HEK293 (cell line): ENCODE measurements around the gene NUP85.

Experiments used
- HOXA7 ChIP-seq: sonication (generic); formaldehyde crosslinking; IDR thresholded peaks from 2 replicates; pipeline ENCODE4 v1.8.1; 2022; ENCODE audit warnings: missing genetic modification reagents, borderline replicate concordance
- SETDB1 ChIP-seq: IDR thresholded peaks from one replicate; pipeline ENCODE4 v1.6.1; 2017; ENCODE audit warnings: mild to moderate bottlenecking, low read length, moderate library complexity, mixed read lengths; ENCODE audit not compliant: insufficient read length
- ZBTB48 ChIP-seq: fragments of 450-650 bp; formaldehyde crosslinking; IDR thresholded peaks from 2 replicates; pipeline ENCODE4 v1.5.1; 2016; ENCODE audit warnings: missing biosample characterization, missing genetic modification characterization
- ZFHX2 ChIP-seq: fragments of 450-650 bp; formaldehyde crosslinking; conservative IDR thresholded peaks from 2 replicates; pipeline ENCODE4 v1.5.1; 2016; ENCODE audit warnings: missing biosample characterization, missing genetic modification characterization
- ZFP37 ChIP-seq: fragments of 450-650 bp; formaldehyde crosslinking; IDR thresholded peaks from 2 replicates; pipeline ENCODE4 v1.5.1; 2016; ENCODE audit warnings: missing biosample characterization, missing genetic modification characterization
- ZNF132 ChIP-seq: fragments of 450-650 bp; formaldehyde crosslinking; IDR thresholded peaks from 2 replicates; pipeline ENCODE4 v1.5.1; 2017; ENCODE audit warnings: missing biosample characterization, missing genetic modification characterization, borderline replicate concordance
- ZNF274 ChIP-seq, 2 experiments: fragments of 200-500 bp in 1 of 2; fragments of 450-650 bp in 1 of 2; sonication (Bioruptor generic) in 1 of 2; formaldehyde crosslinking in 1 of 2; IDR thresholded peaks; 2 replicates each; pipeline versions ENCODE4 v1.5.1 to v1.6.1; 2014 to 2016; ENCODE audit warnings: borderline replicate concordance in 1 of 2, inconsistent platforms in 1 of 2, low read length in 1 of 2, missing biosample characterization in 1 of 2, missing genetic modification characterization in 1 of 2
- ZNF311 ChIP-seq: fragments of 450-650 bp; formaldehyde crosslinking; IDR thresholded peaks from 2 replicates; pipeline ENCODE4 v1.5.1; 2017; ENCODE audit warnings: missing biosample characterization, missing genetic modification characterization, borderline replicate concordance
- ZNF548 ChIP-seq: fragments of 450-650 bp; formaldehyde crosslinking; IDR thresholded peaks from 2 replicates; pipeline ENCODE4 v1.5.1; 2016; ENCODE audit warnings: missing biosample characterization, missing genetic modification characterization
- ZNF555 ChIP-seq: fragments of 450-650 bp; formaldehyde crosslinking; conservative IDR thresholded peaks from 2 replicates; pipeline ENCODE4 v1.5.1; 2017; ENCODE audit warnings: missing biosample characterization, mild to moderate bottlenecking, missing genetic modification characterization, inconsistent platforms
- ZNF658 ChIP-seq: fragments of 450-650 bp; formaldehyde crosslinking; IDR thresholded peaks from 2 replicates; pipeline ENCODE4; 2016; ENCODE audit warnings: missing biosample characterization, missing genetic modification characterization
- ZNF660 ChIP-seq: fragments of 450-650 bp; IDR thresholded peaks from 2 replicates; pipeline ENCODE4 v1.5.1; 2018; ENCODE audit warnings: missing biosample characterization, mild to moderate bottlenecking, missing genetic modification characterization
- ZNF747 ChIP-seq: fragments of 450-650 bp; formaldehyde crosslinking; IDR thresholded peaks from 2 replicates; pipeline ENCODE4 v1.5.1; 2016; ENCODE audit warnings: missing biosample characterization, missing genetic modification characterization
- ZNF785 ChIP-seq: fragments of 450-650 bp; formaldehyde crosslinking; IDR thresholded peaks from 2 replicates; pipeline ENCODE4 v1.5.1; 2016; ENCODE audit warnings: missing biosample characterization, missing genetic modification characterization
- TF ChIP-seq, protein P1 (sequence below): fragments of 450-650 bp; formaldehyde crosslinking; IDR thresholded peaks from 2 replicates; pipeline ENCODE4 v1.5.1; 2016; ENCODE audit warnings: missing biosample characterization, missing genetic modification characterization
- TF ChIP-seq, protein P2 (sequence below): fragments of 450-650 bp; formaldehyde crosslinking; IDR thresholded peaks from 2 replicates; pipeline ENCODE4 v1.5.0; 2017; ENCODE audit warnings: missing biosample characterization, missing genetic modification characterization, borderline replicate concordance
- TF ChIP-seq, protein P3 (sequence below): fragments of 450-650 bp; formaldehyde crosslinking; IDR thresholded peaks from 2 replicates; pipeline ENCODE4 v1.5.1; 2016; ENCODE audit warnings: missing biosample characterization, missing genetic modification characterization
- TF ChIP-seq, protein P4 (sequence below): fragments of 450-650 bp; formaldehyde crosslinking; IDR thresholded peaks from 2 replicates; pipeline ENCODE4 v1.5.1; 2016; ENCODE audit warnings: missing biosample characterization, missing genetic modification characterization
- TF ChIP-seq, protein P5 (sequence below): fragments of 450-650 bp; IDR thresholded peaks from 2 replicates; pipeline ENCODE4 v1.5.1; 2018; ENCODE audit warnings: missing biosample characterization, missing genetic modification characterization
- TF ChIP-seq, protein P6 (sequence below): fragments of 450-650 bp; formaldehyde crosslinking; optimal IDR thresholded peaks from 2 replicates; pipeline ENCODE3; 2016; ENCODE audit warnings: missing biosample characterization, mild to moderate bottlenecking, missing genetic modification characterization
- TF ChIP-seq, protein P7 (sequence below): fragments of 450-650 bp; formaldehyde crosslinking; IDR thresholded peaks from 2 replicates; pipeline ENCODE4 v1.5.1; 2016; ENCODE audit warnings: missing biosample characterization, missing genetic modification characterization
- TF ChIP-seq, protein P8 (sequence below): fragments of 450-650 bp; formaldehyde crosslinking; IDR thresholded peaks from 2 replicates; pipeline ENCODE4 v1.5.1; 2017; ENCODE audit warnings: missing biosample characterization, mild to moderate bottlenecking, missing genetic modification characterization, moderate library complexity
- TF ChIP-seq, protein P9 (sequence below): fragments of 450-650 bp; formaldehyde crosslinking; IDR thresholded peaks from 2 replicates; pipeline ENCODE4 v1.5.1; 2016; ENCODE audit warnings: missing biosample characterization, missing genetic modification characterization

Gene NUP85

DNA sequence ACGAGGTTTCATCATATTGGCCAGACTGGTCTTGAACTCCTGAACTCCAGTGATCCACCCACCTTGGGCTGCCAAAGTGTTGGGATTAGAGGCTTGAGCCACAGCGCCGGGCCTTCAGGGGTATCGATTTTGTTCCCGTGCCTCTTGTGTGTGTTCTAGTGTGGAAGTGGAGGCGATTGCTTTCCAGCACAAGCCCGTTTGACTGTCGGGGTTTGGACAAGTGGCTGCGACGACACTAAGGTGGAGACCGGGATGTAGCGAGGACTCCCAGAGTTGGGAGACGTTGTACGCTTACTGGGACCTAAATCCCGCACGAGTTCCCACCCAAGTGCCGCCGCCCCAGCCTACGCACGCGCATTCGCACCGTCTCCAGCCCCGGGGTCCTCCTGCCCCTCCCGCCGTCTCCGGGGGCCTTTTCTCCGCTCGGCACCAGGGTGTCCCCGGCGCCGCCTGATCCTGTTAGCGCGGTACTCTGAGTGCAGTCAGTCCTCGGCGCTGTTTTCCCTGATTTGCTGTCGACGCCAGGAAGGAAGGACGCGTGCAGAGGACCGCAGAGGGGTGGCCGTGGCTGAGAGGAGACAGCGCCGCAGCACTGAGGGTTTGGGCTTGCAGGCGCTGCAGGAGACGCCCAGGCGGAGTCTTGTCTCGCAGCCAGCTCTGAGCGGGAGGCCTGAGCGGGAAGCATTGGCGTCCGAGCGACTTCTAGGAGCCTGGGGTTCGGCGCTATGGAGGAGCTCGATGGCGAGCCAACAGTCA is at the start of gene NUP85 (continued):
- TF ChIP-seq ZNF132 (tag by site-specific recombination) = no peak
- TF ChIP-seq, protein P1, sequence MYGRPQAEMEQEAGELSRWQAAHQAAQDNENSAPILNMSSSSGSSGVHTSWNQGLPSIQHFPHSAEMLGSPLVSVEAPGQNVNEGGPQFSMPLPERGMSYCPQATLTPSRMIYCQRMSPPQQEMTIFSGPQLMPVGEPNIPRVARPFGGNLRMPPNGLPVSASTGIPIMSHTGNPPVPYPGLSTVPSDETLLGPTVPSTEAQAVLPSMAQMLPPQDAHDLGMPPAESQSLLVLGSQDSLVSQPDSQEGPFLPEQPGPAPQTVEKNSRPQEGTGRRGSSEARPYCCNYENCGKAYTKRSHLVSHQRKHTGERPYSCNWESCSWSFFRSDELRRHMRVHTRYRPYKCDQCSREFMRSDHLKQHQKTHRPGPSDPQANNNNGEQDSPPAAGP (tag by site-specific recombination) = peak; percentile 95
- TF ChIP-seq ZNF274 (IDR thresholded peaks at IDR 0.05; ENCODE audit: low read length) = no peak
- TF ChIP-seq ZNF274 (tag by site-specific recombination; IDR thresholded peaks at IDR 0.05; ENCODE audit: borderline replicate concordance) = no peak
- peak; percentile 82 for TF ChIP-seq ZNF660 (tag by site-specific recombination)
- no peak for TF ChIP-seq ZNF548
- no peak for TF ChIP-seq ZNF785
- TF ChIP-seq ZFHX2 (tag by site-specific recombination) = no peak; the same call in 1 of the 2 replicates
- TF ChIP-seq, protein P2, sequence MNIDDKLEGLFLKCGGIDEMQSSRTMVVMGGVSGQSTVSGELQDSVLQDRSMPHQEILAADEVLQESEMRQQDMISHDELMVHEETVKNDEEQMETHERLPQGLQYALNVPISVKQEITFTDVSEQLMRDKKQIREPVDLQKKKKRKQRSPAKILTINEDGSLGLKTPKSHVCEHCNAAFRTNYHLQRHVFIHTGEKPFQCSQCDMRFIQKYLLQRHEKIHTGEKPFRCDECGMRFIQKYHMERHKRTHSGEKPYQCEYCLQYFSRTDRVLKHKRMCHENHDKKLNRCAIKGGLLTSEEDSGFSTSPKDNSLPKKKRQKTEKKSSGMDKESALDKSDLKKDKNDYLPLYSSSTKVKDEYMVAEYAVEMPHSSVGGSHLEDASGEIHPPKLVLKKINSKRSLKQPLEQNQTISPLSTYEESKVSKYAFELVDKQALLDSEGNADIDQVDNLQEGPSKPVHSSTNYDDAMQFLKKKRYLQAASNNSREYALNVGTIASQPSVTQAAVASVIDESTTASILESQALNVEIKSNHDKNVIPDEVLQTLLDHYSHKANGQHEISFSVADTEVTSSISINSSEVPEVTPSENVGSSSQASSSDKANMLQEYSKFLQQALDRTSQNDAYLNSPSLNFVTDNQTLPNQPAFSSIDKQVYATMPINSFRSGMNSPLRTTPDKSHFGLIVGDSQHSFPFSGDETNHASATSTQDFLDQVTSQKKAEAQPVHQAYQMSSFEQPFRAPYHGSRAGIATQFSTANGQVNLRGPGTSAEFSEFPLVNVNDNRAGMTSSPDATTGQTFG (tag by site-specific recombination) = no peak; the same call in 1 of the 2 replicates
- no peak for TF ChIP-seq ZNF658 (tag by site-specific recombination)
- TF ChIP-seq, protein P3, sequence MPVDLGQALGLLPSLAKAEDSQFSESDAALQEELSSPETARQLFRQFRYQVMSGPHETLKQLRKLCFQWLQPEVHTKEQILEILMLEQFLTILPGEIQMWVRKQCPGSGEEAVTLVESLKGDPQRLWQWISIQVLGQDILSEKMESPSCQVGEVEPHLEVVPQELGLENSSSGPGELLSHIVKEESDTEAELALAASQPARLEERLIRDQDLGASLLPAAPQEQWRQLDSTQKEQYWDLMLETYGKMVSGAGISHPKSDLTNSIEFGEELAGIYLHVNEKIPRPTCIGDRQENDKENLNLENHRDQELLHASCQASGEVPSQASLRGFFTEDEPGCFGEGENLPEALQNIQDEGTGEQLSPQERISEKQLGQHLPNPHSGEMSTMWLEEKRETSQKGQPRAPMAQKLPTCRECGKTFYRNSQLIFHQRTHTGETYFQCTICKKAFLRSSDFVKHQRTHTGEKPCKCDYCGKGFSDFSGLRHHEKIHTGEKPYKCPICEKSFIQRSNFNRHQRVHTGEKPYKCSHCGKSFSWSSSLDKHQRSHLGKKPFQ (tag by site-specific recombination) = peak; percentile 73; the same call in 1 of the 2 replicates
- TF ChIP-seq SETDB1 = peak; percentile 52
- no peak for TF ChIP-seq HOXA7 (CRISPR knock-in tag)
- TF ChIP-seq, protein P4, sequence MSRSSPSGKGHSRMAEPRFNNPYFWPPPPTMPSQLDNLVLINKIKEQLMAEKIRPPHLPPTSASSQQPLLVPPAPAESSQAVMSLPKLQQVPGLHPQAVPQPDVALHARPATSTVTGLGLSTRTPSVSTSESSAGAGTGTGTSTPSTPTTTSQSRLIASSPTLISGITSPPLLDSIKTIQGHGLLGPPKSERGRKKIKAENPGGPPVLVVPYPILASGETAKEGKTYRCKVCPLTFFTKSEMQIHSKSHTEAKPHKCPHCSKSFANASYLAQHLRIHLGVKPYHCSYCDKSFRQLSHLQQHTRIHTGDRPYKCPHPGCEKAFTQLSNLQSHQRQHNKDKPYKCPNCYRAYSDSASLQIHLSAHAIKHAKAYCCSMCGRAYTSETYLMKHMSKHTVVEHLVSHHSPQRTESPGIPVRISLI (tag by site-specific recombination) = no peak
- no peak for TF ChIP-seq ZNF311 (tag by site-specific recombination)
- TF ChIP-seq, protein P5, sequence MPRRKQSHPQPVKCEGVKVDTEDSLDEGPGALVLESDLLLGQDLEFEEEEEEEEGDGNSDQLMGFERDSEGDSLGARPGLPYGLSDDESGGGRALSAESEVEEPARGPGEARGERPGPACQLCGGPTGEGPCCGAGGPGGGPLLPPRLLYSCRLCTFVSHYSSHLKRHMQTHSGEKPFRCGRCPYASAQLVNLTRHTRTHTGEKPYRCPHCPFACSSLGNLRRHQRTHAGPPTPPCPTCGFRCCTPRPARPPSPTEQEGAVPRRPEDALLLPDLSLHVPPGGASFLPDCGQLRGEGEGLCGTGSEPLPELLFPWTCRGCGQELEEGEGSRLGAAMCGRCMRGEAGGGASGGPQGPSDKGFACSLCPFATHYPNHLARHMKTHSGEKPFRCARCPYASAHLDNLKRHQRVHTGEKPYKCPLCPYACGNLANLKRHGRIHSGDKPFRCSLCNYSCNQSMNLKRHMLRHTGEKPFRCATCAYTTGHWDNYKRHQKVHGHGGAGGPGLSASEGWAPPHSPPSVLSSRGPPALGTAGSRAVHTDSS (tag by site-specific recombination) = no peak
- TF ChIP-seq, protein P6, sequence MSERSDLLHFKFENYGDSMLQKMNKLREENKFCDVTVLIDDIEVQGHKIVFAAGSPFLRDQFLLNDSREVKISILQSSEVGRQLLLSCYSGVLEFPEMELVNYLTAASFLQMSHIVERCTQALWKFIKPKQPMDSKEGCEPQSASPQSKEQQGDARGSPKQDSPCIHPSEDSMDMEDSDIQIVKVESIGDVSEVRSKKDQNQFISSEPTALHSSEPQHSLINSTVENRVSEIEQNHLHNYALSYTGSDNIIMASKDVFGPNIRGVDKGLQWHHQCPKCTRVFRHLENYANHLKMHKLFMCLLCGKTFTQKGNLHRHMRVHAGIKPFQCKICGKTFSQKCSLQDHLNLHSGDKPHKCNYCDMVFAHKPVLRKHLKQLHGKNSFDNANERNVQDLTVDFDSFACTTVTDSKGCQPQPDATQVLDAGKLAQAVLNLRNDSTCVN (tag by site-specific recombination) = peak; percentile 81
- TF ChIP-seq, protein P7, sequence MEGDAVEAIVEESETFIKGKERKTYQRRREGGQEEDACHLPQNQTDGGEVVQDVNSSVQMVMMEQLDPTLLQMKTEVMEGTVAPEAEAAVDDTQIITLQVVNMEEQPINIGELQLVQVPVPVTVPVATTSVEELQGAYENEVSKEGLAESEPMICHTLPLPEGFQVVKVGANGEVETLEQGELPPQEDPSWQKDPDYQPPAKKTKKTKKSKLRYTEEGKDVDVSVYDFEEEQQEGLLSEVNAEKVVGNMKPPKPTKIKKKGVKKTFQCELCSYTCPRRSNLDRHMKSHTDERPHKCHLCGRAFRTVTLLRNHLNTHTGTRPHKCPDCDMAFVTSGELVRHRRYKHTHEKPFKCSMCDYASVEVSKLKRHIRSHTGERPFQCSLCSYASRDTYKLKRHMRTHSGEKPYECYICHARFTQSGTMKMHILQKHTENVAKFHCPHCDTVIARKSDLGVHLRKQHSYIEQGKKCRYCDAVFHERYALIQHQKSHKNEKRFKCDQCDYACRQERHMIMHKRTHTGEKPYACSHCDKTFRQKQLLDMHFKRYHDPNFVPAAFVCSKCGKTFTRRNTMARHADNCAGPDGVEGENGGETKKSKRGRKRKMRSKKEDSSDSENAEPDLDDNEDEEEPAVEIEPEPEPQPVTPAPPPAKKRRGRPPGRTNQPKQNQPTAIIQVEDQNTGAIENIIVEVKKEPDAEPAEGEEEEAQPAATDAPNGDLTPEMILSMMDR (tag by site-specific recombination) = peak; percentile 96
- peak; percentile 10; the same call in 1 of the 2 replicates for TF ChIP-seq ZBTB48 (tag by site-specific recombination)
- TF ChIP-seq, protein P8, sequence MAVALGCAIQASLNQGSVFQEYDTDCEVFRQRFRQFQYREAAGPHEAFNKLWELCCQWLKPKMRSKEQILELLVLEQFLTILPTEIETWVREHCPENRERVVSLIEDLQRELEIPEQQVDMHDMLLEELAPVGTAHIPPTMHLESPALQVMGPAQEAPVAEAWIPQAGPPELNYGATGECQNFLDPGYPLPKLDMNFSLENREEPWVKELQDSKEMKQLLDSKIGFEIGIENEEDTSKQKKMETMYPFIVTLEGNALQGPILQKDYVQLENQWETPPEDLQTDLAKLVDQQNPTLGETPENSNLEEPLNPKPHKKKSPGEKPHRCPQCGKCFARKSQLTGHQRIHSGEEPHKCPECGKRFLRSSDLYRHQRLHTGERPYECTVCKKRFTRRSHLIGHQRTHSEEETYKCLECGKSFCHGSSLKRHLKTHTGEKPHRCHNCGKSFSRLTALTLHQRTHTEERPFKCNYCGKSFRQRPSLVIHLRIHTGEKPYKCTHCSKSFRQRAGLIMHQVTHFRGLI = peak; percentile 58
- no peak for TF ChIP-seq ZNF555 (tag by site-specific recombination)
- TF ChIP-seq, protein P9, sequence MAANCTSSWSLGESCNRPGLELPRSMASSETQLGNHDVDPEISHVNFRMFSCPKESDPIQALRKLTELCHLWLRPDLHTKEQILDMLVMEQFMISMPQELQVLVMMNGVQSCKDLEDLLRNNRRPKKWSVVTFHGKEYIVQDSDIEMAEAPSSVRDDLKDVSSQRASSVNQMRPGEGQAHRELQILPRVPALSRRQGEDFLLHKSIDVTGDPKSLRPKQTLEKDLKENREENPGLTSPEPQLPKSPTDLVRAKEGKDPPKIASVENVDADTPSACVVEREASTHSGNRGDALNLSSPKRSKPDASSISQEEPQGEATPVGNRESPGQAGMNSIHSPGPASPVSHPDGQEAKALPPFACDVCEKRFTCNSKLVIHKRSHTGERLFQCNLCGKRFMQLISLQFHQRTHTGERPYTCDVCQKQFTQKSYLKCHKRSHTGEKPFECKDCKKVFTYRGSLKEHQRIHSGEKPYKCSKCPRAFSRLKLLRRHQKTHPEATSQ = no peak
- no peak for TF ChIP-seq ZNF747 (tag by site-specific recombination)
- TF ChIP-seq ZFP37 (tag by site-specific recombination) = peak; percentile 18; the same call in 1 of the 2 replicates
